Fibroblast of skin of right quadriceps (primary cell): Measurements from ENCODE around the gene GBE1.
A peak's percentile ranks its signal among the peaks of the same experiment; 100 is the strongest.

Source experiments
- DNase-seq: peaks from one replicate; pipeline ENCODE4 v3.0.0-alpha.2; 2013

GBE1 gene

DNA sequence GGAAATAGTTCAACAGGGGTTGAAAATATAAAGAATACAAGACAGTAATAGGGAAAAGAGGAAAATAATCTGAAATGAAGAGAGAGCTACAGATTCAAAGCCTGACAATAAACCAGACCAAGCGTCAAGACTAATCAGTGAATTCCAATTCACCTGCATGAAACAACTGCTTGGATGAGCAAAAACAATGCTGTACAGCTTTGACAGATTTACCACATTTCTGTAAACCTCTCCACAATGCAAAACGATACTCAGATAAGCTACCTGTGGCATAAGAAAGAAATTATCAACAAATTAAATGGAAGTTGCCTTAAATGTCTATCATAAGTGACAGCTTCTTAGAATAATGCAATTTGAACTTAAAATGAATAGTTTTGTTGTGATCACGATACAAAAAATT is 65.4 kb downstream of the GBE1 start:
- no peak for DNase-seq

DNA sequence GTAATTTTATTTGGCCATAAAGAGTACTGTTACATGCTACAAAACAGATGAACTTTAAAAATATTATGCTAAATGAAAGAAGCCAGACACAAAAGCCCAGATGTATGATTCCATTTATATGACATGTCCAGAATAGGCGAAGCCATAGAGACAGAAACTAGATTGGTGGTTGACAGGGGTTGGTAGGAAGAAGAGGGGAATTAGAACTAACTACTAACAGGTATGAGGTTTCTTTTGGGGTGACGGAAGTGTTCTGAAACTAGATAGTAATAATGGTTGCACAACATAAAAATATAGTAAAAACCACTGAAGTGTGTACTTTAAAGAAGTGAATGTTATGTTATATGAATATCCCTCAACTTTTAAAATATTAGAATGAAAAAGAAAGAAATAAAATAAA is 66.1 kb downstream of the GBE1 start:
- DNase-seq, result no peak

DNA sequence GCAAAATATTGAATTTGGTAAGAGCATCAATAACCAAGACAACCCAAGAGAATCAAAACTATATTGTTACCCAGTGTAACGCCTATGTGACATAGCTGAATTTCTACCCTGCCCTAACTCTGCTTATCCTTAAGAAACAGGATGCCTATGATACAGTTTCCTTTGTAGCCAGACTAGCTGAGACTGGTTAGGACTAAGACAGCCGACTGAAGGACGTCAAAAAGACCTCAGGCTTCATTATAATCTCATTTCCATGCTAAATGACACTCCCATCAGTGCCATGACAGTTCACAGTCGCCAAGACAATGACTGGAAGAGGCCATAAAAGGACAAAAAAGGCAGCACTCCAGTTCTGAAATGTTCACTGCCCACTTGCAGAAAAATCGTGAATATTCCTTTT is 66.8 kb downstream of the GBE1 start:
- DNase-seq, result no peak

DNA sequence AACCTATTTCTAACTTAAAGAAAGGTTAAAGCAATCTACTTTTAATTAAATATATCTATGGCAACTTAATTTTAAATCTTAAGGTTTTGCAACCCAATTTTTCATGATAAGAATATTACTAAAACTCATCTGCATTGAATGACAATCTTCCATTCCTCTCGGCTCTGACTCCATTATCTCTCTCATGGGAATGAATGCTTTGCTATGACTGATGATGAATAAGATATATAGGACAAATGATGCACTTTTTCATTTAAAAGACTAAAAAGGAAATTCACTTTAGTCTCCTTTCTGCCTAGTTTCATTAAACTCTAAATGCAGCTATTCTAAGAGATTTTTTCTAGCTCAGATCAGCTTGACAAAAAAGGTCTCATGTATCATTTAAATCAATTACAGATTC is 68.7 kb downstream of the GBE1 start:
- DNase-seq, result peak; percentile 18

DNA sequence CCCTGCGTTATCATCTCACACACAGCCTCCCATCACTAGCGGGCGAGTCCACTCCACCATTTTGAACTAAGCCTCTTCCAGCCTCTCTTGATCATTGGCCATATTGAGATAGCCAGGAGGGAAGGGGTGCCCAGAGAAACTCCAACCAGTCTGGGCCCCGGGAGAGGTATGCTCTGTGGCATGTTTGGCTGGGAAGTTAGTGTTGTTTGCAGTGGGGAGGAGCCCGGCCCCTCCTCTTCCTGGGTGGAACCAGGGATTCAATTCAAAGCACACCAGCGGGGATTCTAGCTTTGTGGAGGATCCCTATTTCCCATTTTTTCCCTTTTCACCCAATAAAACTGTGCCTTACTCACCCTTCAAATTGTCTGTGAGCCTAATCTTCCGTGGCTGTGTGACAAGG is 71.8 kb downstream of the GBE1 start:
- DNase-seq, result no peak

DNA sequence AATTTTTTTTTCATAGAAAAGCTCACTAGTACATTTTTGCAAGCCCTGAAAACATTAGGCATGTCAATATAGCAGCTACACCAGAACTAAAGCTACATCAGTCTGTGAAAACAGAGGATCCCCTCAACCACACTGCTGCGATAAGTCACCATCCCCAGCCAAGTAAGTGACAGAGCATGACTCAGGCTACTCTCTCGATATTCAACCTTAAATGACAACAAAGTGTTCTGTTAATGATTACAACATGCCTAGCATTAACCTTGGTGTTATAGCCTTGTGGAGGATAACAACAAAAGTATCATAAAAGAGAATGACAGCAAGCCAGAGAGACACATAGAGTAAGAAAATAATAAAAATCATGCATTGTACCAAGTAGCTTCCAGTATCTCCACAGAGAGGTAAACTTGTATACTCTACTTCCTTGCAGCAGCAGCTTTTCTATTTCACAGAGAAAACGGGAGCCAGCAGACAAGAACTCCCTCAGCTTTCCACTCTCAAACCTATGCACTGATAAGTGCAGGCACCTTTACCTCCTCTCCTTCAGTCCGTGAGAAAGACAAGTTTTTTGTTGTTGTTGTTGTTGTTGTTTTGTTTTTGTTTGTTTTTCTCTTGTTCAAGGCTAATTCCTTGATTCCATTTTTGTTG is 76.6 kb downstream of the GBE1 start:
- peak; percentile 60 for DNase-seq

GRCh38 chr3:81676706-81677456 is 84.6 kb downstream of the GBE1 start:
- DNase-seq, result no peak

DNA sequence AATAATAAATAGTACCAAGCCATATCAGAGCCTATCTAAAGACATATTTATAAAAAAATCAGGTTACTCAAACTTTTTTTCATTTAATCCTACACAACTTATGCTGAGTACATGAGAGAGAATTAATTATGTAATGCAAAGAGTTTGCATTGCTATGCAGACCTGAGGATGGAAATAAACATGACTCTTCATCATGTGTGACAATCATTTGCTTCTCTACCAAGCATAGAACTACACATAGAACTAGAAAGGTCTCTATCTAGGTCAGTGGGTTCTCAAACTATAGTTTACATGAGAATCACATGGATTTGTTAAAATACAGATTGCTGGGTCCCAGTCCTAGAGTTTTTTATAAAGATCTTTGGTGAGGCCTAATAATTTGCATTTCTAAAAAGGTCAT is 86.8 kb downstream of the GBE1 start:
- DNase-seq, result no peak

- DNase-seq, result no peak
Measured at GRCh38 chr3:81668283-81668682, 93.2 kb downstream of the GBE1 start.

- DNase-seq, result peak; percentile 31
Measured at GRCh38 chr3:81666502-81667121, 94.8 kb downstream of the GBE1 start.

- DNase-seq, result no peak
Measured at GRCh38 chr3:81663114-81663513, 98.3 kb downstream of the GBE1 start.

DNA sequence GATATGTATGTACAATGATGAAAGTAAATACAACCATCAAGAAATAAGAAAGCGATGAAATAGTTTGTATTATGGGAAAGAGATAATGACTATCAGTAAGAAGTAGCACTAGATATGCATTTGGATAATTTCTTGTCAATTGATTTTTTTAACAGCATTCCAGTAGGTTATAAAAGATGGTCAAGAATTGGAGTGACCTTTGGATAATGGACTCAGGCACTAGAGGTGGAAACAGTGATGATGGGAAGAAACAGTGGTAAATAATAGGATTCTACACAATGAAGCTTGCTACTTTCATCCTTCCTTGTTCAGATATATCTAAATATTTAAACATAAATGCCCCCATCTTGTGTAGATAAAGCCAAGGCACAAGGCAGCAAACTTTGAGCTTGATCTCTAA is 101.4 kb downstream of the GBE1 start:
- DNase-seq, result no peak

GRCh38 chr3:81658322-81658997 is 103.0 kb downstream of the GBE1 start:
- DNase-seq, result no peak

- peak; percentile 6 for DNase-seq
Measured at GRCh38 chr3:81651139-81651538, 110.3 kb downstream of the GBE1 start.

DNA sequence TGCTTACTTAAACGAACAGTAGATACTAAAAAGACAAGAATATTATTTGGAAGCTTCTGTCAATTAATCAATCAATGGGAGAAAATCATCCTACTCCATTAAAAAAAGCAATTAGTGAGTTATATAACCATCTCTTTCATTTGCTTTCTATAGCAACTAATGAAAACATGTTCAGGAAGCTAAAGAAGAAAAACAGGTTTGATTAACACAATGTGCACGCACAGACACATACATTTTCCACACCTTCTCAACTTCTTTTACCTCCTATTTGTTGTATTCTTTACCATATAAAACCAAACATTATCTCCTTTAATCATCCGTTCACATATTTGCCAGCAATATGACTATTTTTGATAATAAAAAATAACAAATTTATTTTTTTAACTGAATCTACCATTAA is 111.3 kb downstream of the GBE1 start:
- no peak for DNase-seq

DNA sequence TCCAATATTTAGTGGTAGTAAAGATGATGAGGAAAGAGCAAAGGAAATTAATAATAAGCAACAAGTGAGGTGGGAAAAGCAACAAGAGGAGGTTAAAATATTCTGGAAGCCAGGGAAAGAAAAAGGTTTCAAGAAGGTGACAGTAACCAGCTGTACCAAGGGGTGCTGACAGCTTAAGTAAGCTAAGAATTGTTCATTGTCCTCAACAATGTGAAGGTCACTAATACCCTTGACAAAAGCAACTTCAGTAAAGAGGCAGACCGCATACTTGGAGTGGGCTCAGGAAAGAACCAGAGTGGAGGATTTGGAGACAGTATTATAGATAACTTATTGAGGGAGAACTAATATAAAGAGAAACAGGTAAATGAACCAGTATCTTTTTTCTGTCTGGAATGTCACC is 116.2 kb downstream of the GBE1 start:
- DNase-seq, result no peak

GRCh38 chr3:81643721-81644120 is 117.7 kb downstream of the GBE1 start:
- peak; percentile 37 for DNase-seq

GRCh38 chr3:81638480-81638879 is 123.0 kb downstream of the GBE1 start:
- DNase-seq, result no peak

DNA sequence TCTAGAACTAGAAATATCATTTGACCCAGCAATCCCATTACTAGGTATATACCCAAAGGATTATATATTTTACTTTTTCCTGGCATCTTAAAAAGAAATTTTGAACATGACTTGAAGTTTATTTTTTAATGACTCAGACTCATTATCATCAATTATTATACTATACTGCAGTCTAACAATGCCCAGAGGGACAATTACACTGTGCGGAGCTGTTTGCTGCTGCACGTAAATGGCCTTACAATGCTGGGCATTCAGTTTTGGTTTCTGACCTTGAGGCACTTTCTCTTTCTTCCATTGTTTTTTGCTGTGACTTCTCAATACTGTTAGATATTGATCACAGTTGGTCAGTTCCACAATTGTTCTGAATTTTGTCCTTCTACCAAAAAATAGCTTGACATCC is 128.8 kb downstream of the GBE1 start:
- DNase-seq, result no peak

DNA sequence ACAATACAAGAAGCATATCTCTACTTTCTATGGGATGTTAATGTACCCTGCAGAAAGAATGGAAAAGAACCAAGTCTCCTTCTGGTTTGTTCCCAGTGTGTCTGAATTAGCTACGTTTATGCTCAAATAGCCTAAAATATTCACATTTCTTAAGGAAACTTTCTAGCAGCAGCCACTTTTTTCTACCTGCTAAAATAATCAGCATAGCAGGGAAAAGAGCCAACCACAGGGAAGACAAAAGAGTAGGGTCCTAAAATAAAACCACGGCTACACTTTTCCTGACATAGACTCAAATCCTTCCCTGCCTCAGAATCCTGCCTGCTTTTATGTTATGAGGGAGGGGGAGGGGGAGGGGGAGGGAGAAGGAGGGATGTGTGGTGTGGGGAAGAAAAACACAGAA is 136.7 kb downstream of the GBE1 start:
- no peak for DNase-seq

- peak; percentile 15 for DNase-seq
Measured at GRCh38 chr3:81622395-81622794, 139.1 kb downstream of the GBE1 start.

DNA sequence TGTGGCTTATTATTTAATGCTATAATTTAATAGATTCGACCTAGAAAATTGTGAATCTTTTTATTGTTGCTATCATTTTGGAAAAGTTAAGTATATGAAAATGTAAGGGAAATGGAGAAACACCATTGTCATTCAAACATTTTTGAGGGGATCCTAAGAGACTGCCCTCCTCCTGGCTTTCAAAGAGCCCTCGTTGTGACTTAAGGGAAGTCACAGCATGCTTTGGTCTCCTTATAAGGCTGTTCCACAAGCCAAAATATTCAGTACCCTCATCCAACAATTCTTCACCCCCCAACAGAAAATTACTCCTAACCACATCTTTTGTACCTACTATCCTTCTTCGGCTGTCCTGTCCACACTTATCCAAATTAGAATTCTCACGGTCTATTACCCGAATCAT is 140.2 kb downstream of the GBE1 start:
- DNase-seq, result no peak

GRCh38 chr3:81620849-81621248 is 140.6 kb downstream of the GBE1 start:
- no peak for DNase-seq

- DNase-seq, result no peak
Measured at GRCh38 chr3:81612768-81613167, 148.7 kb downstream of the GBE1 start.
